ENCODE data around the gene ITIH4. TPM values are rescaled to one million over a fixed set of nuclear protein-coding genes. Genes with fewer than 3 reads are reported as not detected.

The ITIH4 gene
- total RNA-seq, 1 experiment from 2014 or later = 0.80 TPM

DNA sequence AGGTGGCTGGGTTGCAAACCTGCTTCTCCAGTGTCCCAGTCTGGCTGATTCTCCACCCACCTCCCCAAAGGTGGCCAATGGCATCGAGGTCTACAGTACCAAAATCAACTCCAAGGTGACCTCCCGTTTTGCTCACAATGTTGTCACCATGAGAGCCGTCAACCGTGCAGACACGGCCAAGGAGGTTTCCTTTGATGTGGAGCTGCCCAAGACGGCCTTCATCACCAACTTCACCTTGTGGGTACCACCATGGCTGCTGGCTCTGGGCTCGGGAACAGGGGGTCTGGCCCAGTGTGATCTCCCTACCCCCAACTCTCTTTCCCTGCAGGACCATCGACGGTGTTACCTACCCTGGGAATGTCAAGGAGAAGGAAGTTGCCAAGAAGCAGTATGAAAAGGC lies 34.1 kb downstream of the ITIH4 start:
- BruUV-seq (replicated peaks) = no TSS peak
- ATAC-seq (no peak), DNase-seq (no peak)
- Histone ChIP-seq H3K36me3 (ENCODE audit: low read depth, low read length) (no peaks in the 10 kb centered on the region), H3K9ac (ENCODE audit: low read length) (no peak overlapping the region), H3K27ac (ENCODE audit: low read length) (no peak overlapping the region), H3K4me2 (ENCODE audit: low read length) (no peak overlapping the region), H3K9me3 (ENCODE audit: low read length) (no peaks in the 10 kb centered on the region), H3K79me2 (ENCODE audit: low read length) (no peaks in the 10 kb centered on the region), H3F3A (ENCODE audit: low read length, unreplicated experiment) (no peaks in the 10 kb centered on the region), H3K27me3 (ENCODE audit: low read length) (no peaks in the 10 kb centered on the region), H3K4me3 (ENCODE audit: low read length) (no peak overlapping the region), H3K9me2 (replicated peaks; ENCODE audit: low read length) (no peaks in the 10 kb centered on the region), H2AFZ (ENCODE audit: low read length) (no peak overlapping the region), H4K20me1 (ENCODE audit: low read length) (no peaks in the 10 kb centered on the region), H3K4me1 (ENCODE audit: insufficient read depth, low read length) (peaks cover 4% of the 10 kb centered on the region; the same call in 1 of the 2 replicates)
- POLR2A ChIA-PET (ENCODE audit: unreplicated experiment) = no interaction called here
- CTCF ChIA-PET = interaction anchor here (0.6 kb wide), 1 partner anchor 16 kb away, joined by 3 read pairs; no protein-coding TSS in a partner anchor
- intact Hi-C loops (cut with micrococcal nuclease) = no loop called here
- TF ChIP-seq EZH2phosphoT487 (IDR thresholded peaks at IDR 0.05; ENCODE audit: borderline replicate concordance, low read length) (no peak), EZH2 (IDR thresholded peaks at IDR 0.05; ENCODE audit: low read length, unreplicated experiment) (no peak)
- TF ChIP-seq, protein P1, sequence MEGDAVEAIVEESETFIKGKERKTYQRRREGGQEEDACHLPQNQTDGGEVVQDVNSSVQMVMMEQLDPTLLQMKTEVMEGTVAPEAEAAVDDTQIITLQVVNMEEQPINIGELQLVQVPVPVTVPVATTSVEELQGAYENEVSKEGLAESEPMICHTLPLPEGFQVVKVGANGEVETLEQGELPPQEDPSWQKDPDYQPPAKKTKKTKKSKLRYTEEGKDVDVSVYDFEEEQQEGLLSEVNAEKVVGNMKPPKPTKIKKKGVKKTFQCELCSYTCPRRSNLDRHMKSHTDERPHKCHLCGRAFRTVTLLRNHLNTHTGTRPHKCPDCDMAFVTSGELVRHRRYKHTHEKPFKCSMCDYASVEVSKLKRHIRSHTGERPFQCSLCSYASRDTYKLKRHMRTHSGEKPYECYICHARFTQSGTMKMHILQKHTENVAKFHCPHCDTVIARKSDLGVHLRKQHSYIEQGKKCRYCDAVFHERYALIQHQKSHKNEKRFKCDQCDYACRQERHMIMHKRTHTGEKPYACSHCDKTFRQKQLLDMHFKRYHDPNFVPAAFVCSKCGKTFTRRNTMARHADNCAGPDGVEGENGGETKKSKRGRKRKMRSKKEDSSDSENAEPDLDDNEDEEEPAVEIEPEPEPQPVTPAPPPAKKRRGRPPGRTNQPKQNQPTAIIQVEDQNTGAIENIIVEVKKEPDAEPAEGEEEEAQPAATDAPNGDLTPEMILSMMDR (conservative IDR thresholded peaks at IDR 0.05; ENCODE audit: low read depth, low read length) = no peak

- Histone ChIP-seq H3F3A (ENCODE audit: low read length, unreplicated experiment) (no peaks in the 10 kb centered on the region), H3K4me3 (ENCODE audit: low read length) (no peak overlapping the region), H4K20me1 (ENCODE audit: low read length) (no peaks in the 10 kb centered on the region), H3K27ac (ENCODE audit: low read length) (no peak overlapping the region), H3K79me2 (ENCODE audit: low read length) (no peaks in the 10 kb centered on the region), H3K9me3 (ENCODE audit: low read length) (no peaks in the 10 kb centered on the region), H3K4me1 (ENCODE audit: insufficient read depth, low read length) (peaks cover 4% of the 10 kb centered on the region; the same call in 1 of the 2 replicates), H3K36me3 (ENCODE audit: low read depth, low read length) (no peaks in the 10 kb centered on the region), H3K4me2 (ENCODE audit: low read length) (no peak overlapping the region), H2AFZ (ENCODE audit: low read length) (no peak overlapping the region), H3K27me3 (ENCODE audit: low read length) (no peaks in the 10 kb centered on the region), H3K9ac (ENCODE audit: low read length) (no peak overlapping the region), H3K9me2 (replicated peaks; ENCODE audit: low read length) (no peaks in the 10 kb centered on the region)
- no TSS peak for BruUV-seq (replicated peaks)
- ChIA-PET POLR2A (ENCODE audit: unreplicated experiment) (no interaction called here), CTCF (no interaction called here)
- intact Hi-C loops (cut with micrococcal nuclease) = no loop called here
- no peak for DNase-seq
- no peak for ATAC-seq
- TF ChIP-seq EZH2 (IDR thresholded peaks at IDR 0.05; ENCODE audit: low read length, unreplicated experiment) (no peak), EZH2phosphoT487 (IDR thresholded peaks at IDR 0.05; ENCODE audit: borderline replicate concordance, low read length) (no peak)
- TF ChIP-seq, protein P1 (conservative IDR thresholded peaks at IDR 0.05; ENCODE audit: low read depth, low read length) = no peak
Measured at GRCh38 chr3:52795298-52795900, 35.1 kb downstream of the ITIH4 start.

DNA sequence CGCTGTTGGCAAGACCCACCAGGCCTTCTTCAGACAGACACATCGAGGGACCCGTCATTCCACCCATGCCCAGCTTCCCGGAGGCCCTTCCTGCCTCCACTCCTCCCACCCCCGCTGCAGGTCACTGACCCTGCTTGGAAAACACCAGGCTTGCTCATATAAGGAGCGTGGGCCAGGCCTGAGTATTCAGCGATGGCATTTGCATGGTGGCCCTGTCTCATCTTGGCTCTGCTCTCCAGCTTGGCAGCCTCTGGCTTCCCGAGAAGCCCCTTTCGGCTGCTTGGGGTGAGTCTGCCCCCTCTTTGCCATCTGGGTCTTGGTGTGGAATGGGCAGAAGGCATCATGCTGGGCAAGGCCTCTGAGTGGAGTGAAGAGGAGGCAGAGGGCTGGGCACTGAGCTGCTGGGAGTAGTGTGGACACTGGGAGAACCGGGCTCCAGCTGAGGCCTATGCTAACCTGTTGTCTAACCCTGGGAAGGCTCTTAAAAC lies 35.8 kb downstream of the ITIH4 start, which contains the start of gene ITIH3:
Gene ITIH3 (plus strand): TSS at position 185 of the 488 bp plus-strand sequence. CDS start 8 bp downstream, at position 193.
- H3K9ac ChIP-seq (ENCODE audit: low read length) = no peak within 1 kb of the TSS
- no peak within 1 kb of the TSS for H3K4me3 ChIP-seq (ENCODE audit: low read length)
- H3K9me2 ChIP-seq (replicated peaks; ENCODE audit: low read length) = no peaks in the 10 kb centered on the region
- no TSS peak for BruUV-seq (replicated peaks)
- H2AFZ ChIP-seq (ENCODE audit: low read length) = no peak within 1 kb of the TSS
- DNase-seq (no peak), ATAC-seq (no peak)
- H3K79me2 ChIP-seq (ENCODE audit: low read length) = no peaks in the 10 kb centered on the region
- no peaks in the 10 kb centered on the region for H4K20me1 ChIP-seq (ENCODE audit: low read length)
- CTCF ChIA-PET = no interaction called here
- intact Hi-C loops (cut with micrococcal nuclease) = no loop called here
- no peaks in the 10 kb centered on the region for H3K9me3 ChIP-seq (ENCODE audit: low read length)
- H3K27ac ChIP-seq (ENCODE audit: low read length) = no peak within 1 kb of the TSS
- POLR2A ChIA-PET (ENCODE audit: unreplicated experiment) = no interaction called here
- peaks cover 4% of the 10 kb centered on the region; the same call in 1 of the 2 replicates for H3K4me1 ChIP-seq (ENCODE audit: insufficient read depth, low read length)
- H3F3A ChIP-seq (ENCODE audit: low read length, unreplicated experiment) = no peaks in the 10 kb centered on the region
- no peak within 1 kb of the TSS for H3K4me2 ChIP-seq (ENCODE audit: low read length)
- no peak for TF ChIP-seq EZH2 (IDR thresholded peaks at IDR 0.05; ENCODE audit: low read length, unreplicated experiment)
- TF ChIP-seq, protein P1 (conservative IDR thresholded peaks at IDR 0.05; ENCODE audit: low read depth, low read length) = no peak
- TF ChIP-seq EZH2phosphoT487 (IDR thresholded peaks at IDR 0.05; ENCODE audit: borderline replicate concordance, low read length) = no peak
- H3K27me3 ChIP-seq (ENCODE audit: low read length) = no peaks in the 10 kb centered on the region
- H3K36me3 ChIP-seq (ENCODE audit: low read depth, low read length) = no peaks in the 10 kb centered on the region

All from PC-3 (cell line).